ENCODE data around the gene SUPT6H.
A peak's percentile ranks its signal among the peaks of the same experiment; 100 is the strongest.

The SUPT6H gene

GRCh38 chr17:28717578-28718332 is 55.8 kb downstream of the SUPT6H start, which contains the start of gene RAB34 (continued):
- TF ChIP-seq ZNF704 (tag by site-specific recombination; IDR thresholded peaks at IDR 0.05) (no peak), BCL11A (tag by site-specific recombination; IDR thresholded peaks at IDR 0.05; ENCODE audit: low read depth) (peak; percentile 86), ZNF658 (tag by site-specific recombination; IDR thresholded peaks at IDR 0.05) (no peak), ZNF2 (tag by site-specific recombination; IDR thresholded peaks at IDR 0.05) (no peak), ZNF10 (tag by site-specific recombination; IDR thresholded peaks at IDR 0.05) (no peak), ZNF664 (tag by site-specific recombination; IDR thresholded peaks at IDR 0.05) (no peak), ZNF239 (tag by site-specific recombination; IDR thresholded peaks at IDR 0.05) (no peak), ZIC2 (tag by site-specific recombination; IDR thresholded peaks at IDR 0.05) (peak; percentile 91), PBX3 (CRISPR knock-in tag; IDR thresholded peaks at IDR 0.05) (0 out of 2 replicates have a peak, but pooled peaks have one; percentile 79), YY1 (tag by site-specific recombination; IDR thresholded peaks at IDR 0.05) (peak; percentile 41; the same call in 1 of the 2 replicates), SP7 (tag by site-specific recombination; IDR thresholded peaks at IDR 0.05) (peak; percentile 51; the same call in 1 of the 2 replicates), ZNF48 (tag by site-specific recombination; IDR thresholded peaks at IDR 0.05) (no peak), ZNF513 (tag by site-specific recombination; IDR thresholded peaks at IDR 0.05) (no peak), ZSCAN23 (tag by site-specific recombination; IDR thresholded peaks at IDR 0.05) (no peak), REPIN1 (tag by site-specific recombination; IDR thresholded peaks at IDR 0.05; ENCODE audit: low read depth) (no peak), ZNF23 (tag by site-specific recombination; IDR thresholded peaks at IDR 0.05; ENCODE audit: borderline replicate concordance) (no peak), ZNF404 (tag by site-specific recombination; IDR thresholded peaks at IDR 0.05) (no peak), ZNF211 (tag by site-specific recombination; IDR thresholded peaks at IDR 0.05; ENCODE audit: low read depth) (no peak), SETDB1 (IDR thresholded peaks at IDR 0.05; ENCODE audit: insufficient read length, low read length) (no peak), GLIS2 (tag by site-specific recombination; IDR thresholded peaks at IDR 0.05) (peak; percentile 95), ZBTB21 (tag by site-specific recombination; IDR thresholded peaks at IDR 0.05) (no peak), WT1 (tag by site-specific recombination; IDR thresholded peaks at IDR 0.05) (peak; percentile 76; the same call in 1 of the 2 replicates), ZNF394 (tag by site-specific recombination; IDR thresholded peaks at IDR 0.05; ENCODE audit: borderline replicate concordance) (peak; percentile 21; the same call in 1 of the 2 replicates), MEIS1 (CRISPR knock-in tag; IDR thresholded peaks at IDR 0.05; ENCODE audit: borderline replicate concordance) (no peak), ZNF707 (tag by site-specific recombination; IDR thresholded peaks at IDR 0.05) (no peak), ZNF140 (tag by site-specific recombination; IDR thresholded peaks at IDR 0.05) (no peak), ZBTB17 (tag by site-specific recombination; IDR thresholded peaks at IDR 0.05) (peak; percentile 85; the same call in 1 of the 2 replicates), TCF7L2 (IDR thresholded peaks at IDR 0.05; ENCODE audit: borderline replicate concordance, low read depth, low read length) (no peak), ZNF830 (tag by site-specific recombination; IDR thresholded peaks at IDR 0.05; ENCODE audit: low read depth) (no peak), ZNF341 (tag by site-specific recombination; IDR thresholded peaks at IDR 0.05; ENCODE audit: low read depth) (peak; percentile 94), ZNF157 (tag by site-specific recombination; IDR thresholded peaks at IDR 0.05) (no peak), ZNF843 (tag by site-specific recombination; IDR thresholded peaks at IDR 0.05) (no peak), ZNF132 (tag by site-specific recombination; IDR thresholded peaks at IDR 0.05; ENCODE audit: borderline replicate concordance) (no peak), ZFP3 (tag by site-specific recombination; IDR thresholded peaks at IDR 0.05; ENCODE audit: low read depth) (no peak), ZNF747 (tag by site-specific recombination; IDR thresholded peaks at IDR 0.05) (no peak)
